ENCODE data around the gene SLC2A14.
"Not testable (repeated sequence)": the region's sequence is repeated elsewhere in the genome, so short reads cannot be mapped to it uniquely, and the experiment has no call there.

The SLC2A14 gene

GRCh38 chr12:7868391-7868790 lies 4.3 kb downstream of the SLC2A14 start:
- no peak for DNase-seq

GRCh38 chr12:7864601-7865150 lies 8.0 kb downstream of the SLC2A14 start:
- no peak for DNase-seq

GRCh38 chr12:7862814-7863348 lies 9.8 kb downstream of the SLC2A14 start:
- DNase-seq, result not testable (repeated sequence)

- not testable (repeated sequence) for DNase-seq
Observed at GRCh38 chr12:7862301-7862700, 10.4 kb downstream of the SLC2A14 start.

GRCh38 chr12:7859552-7859951 lies 13.2 kb downstream of the SLC2A14 start:
- DNase-seq, result no peak

- no peak for DNase-seq
Observed at GRCh38 chr12:7857971-7858370, 14.7 kb downstream of the SLC2A14 start.

- no peak for DNase-seq
Observed at GRCh38 chr12:7856516-7856915, 16.2 kb downstream of the SLC2A14 start.

- DNase-seq, result no peak
Observed at GRCh38 chr12:7853557-7853956, 19.2 kb downstream of the SLC2A14 start.

GRCh38 chr12:7851622-7852081 lies 21.1 kb downstream of the SLC2A14 start:
- DNase-seq, result not testable (repeated sequence)

- DNase-seq, result not testable (repeated sequence)
Observed at GRCh38 chr12:7850099-7850498, 22.6 kb downstream of the SLC2A14 start.

- not testable (repeated sequence) for DNase-seq
Observed at GRCh38 chr12:7848098-7848422, 24.7 kb downstream of the SLC2A14 start.

- not testable (repeated sequence) for DNase-seq
Observed at GRCh38 chr12:7847226-7848097, 25.3 kb downstream of the SLC2A14 start.

GRCh38 chr12:7844116-7844515 lies 28.6 kb downstream of the SLC2A14 start:
- DNase-seq, result no peak

- not testable (repeated sequence) for DNase-seq
Observed at GRCh38 chr12:7843583-7843982, 29.1 kb downstream of the SLC2A14 start.

- DNase-seq, result not testable (repeated sequence)
Observed at GRCh38 chr12:7843149-7843548, 29.6 kb downstream of the SLC2A14 start.

GRCh38 chr12:7842444-7842843 lies 30.3 kb downstream of the SLC2A14 start:
- DNase-seq, result not testable (repeated sequence)

- DNase-seq, result not testable (repeated sequence)
Observed at GRCh38 chr12:7839848-7840247, 32.9 kb downstream of the SLC2A14 start.

- not testable (repeated sequence) for DNase-seq
Observed at GRCh38 chr12:7839226-7839625, 33.5 kb downstream of the SLC2A14 start.

GRCh38 chr12:7837366-7837765 lies 35.3 kb downstream of the SLC2A14 start:
- no peak for DNase-seq

- DNase-seq, result no peak
Observed at GRCh38 chr12:7835766-7836165, 36.9 kb downstream of the SLC2A14 start.

GRCh38 chr12:7835116-7835515 lies 37.6 kb downstream of the SLC2A14 start:
- no peak for DNase-seq

GRCh38 chr12:7834701-7835100 lies 38.0 kb downstream of the SLC2A14 start:
- DNase-seq, result no peak

- no peak for DNase-seq
Observed at GRCh38 chr12:7833831-7834230, 38.9 kb downstream of the SLC2A14 start.

GRCh38 chr12:7833201-7833600 lies 39.5 kb downstream of the SLC2A14 start:
- DNase-seq, result not testable (repeated sequence)
